B cell (primary cell): Measurements from ENCODE around the gene ERBIN. TPM values are rescaled to one million over a fixed set of nuclear protein-coding genes. Genes with fewer than 3 reads are reported as not detected.

Experiments used
- ATAC-seq: fragments of 200-7000 bp; cut with Tn5 transposase; one replicate; pipeline ENCODE4 v1.10.0; 2021; ENCODE audit warnings: low read depth, mild to moderate bottlenecking, moderate number of reproducible peaks, moderate library complexity
- CTCF ChIA-PET: fragments of 350-600 bp; sonication (Branson Sonifier 250); formaldehyde crosslinking; loops from one replicate; lab custom pipeline; 2021; ENCODE audit warnings: antibody characterized with exemption, inconsistent platforms; lab: Charles Lee
- POLR2A ChIA-PET: fragments of 350-600 bp; sonication (Branson Sonifier 250); formaldehyde crosslinking; loops from one replicate; lab custom pipeline; 2021; ENCODE audit warnings: antibody characterized with exemption; lab: Charles Lee
- DNase-seq: peaks from one replicate; pipeline ENCODE4 v3.0.0; 2013
- H2AFZ ChIP-seq: 2 replicates; pipeline ENCODE4 v1.6.1; 2012; ENCODE audit warnings: mild to moderate bottlenecking, low read depth, low read length; ENCODE audit not compliant: insufficient read depth, poor library complexity, severe bottlenecking
- H3K27ac ChIP-seq, 2 donors: 1 replicate in 1 of 2; 2 replicates in 1 of 2; pipeline ENCODE4 v1.5.1; 2012 to 2013; ENCODE audit warnings: low read length in 2 of 2, mild to moderate bottlenecking in 2 of 2, moderate library complexity in 1 of 2
- H3K27me3 ChIP-seq, 4 experiments: fragments of 200-600 bp in 1 of 4; sonication (generic) in 1 of 4; replicated peaks in 1 of 4; 1 replicate in 2 of 4; 2 replicates in 2 of 4; pipeline versions ENCODE4 v1.6.1 to v1.7.0; 2013 to 2016; ENCODE audit warnings: low read length in 3 of 4, mild to moderate bottlenecking in 2 of 4, mixed read lengths in 1 of 4, moderate library complexity in 1 of 4; ENCODE audit not compliant: insufficient read depth in 4 of 4, control insufficient read depth in 3 of 4; ENCODE audit errors: control extremely low read depth in 1 of 4
- H3K36me3 ChIP-seq, 2 experiments: replicated peaks in 1 of 2; 1 replicate in 1 of 2; 2 replicates in 1 of 2; pipeline versions ENCODE4 v1.6.1 to v1.7.1; 2013; ENCODE audit warnings: low read length in 1 of 2; ENCODE audit not compliant: insufficient read depth in 2 of 2, control insufficient read depth in 1 of 2; ENCODE audit errors: control extremely low read depth in 1 of 2, extremely low read depth in 1 of 2
- H3K4me1 ChIP-seq, 2 donors: fragments of 200-600 bp in 1 of 2; sonication (generic) in 1 of 2; 1 replicate in 1 of 2; 2 replicates in 1 of 2; pipeline versions ENCODE4 v1.5.1 to v1.6.1; 2013 to 2017; ENCODE audit warnings: low read length in 2 of 2; ENCODE audit not compliant: control insufficient read depth in 2 of 2, insufficient read depth in 2 of 2
- H3K4me2 ChIP-seq: replicated peaks from 2 replicates; pipeline ENCODE3; 2012; ENCODE audit warnings: mild to moderate bottlenecking, low read depth, low read length; ENCODE audit not compliant: poor library complexity, severe bottlenecking
- H3K4me3 ChIP-seq, 5 experiments: fragments of 200-600 bp in 1 of 5; sonication (generic) in 1 of 5; 1 replicate in 3 of 5; 2 replicates in 2 of 5; pipeline versions ENCODE4 v1.5.1 to v1.7.0; 2011 to 2016; ENCODE audit warnings: low read length in 4 of 5, mild to moderate bottlenecking in 4 of 5, low read depth in 2 of 5, control low read depth in 1 of 5, moderate library complexity in 1 of 5; ENCODE audit not compliant: insufficient read depth in 1 of 5; ENCODE audit errors: control extremely low read depth in 1 of 5, extremely low read depth in 1 of 5
- H3K79me2 ChIP-seq: fragments of 200-600 bp; sonication (generic); one replicate; pipeline ENCODE4 v1.6.0; 2016; ENCODE audit warnings: low read length; ENCODE audit not compliant: control insufficient read depth, insufficient read depth
- H3K9ac ChIP-seq: fragments of 200-600 bp; sonication (generic); 2 replicates; pipeline ENCODE4 v1.6.1; 2017; ENCODE audit warnings: mild to moderate bottlenecking, low read length, moderate library complexity
- H3K9me3 ChIP-seq, 3 donors: one replicate each; pipeline versions ENCODE4 v1.6.1 to v1.7.1; 2013; ENCODE audit warnings: low read length in 2 of 3; ENCODE audit not compliant: control insufficient read depth in 2 of 3, insufficient read depth in 1 of 3; ENCODE audit errors: control extremely low read depth in 1 of 3
- H4K20me1 ChIP-seq: 2 replicates; pipeline ENCODE4 v1.6.0; 2012; ENCODE audit warnings: mild to moderate bottlenecking, low read length; ENCODE audit not compliant: insufficient read depth, control insufficient read depth, poor library complexity, severe bottlenecking
- H3K27ac Mint-ChIP-seq: one replicate; pipeline ENCODE4 v1.8.0; 2021; ENCODE audit warnings: mixed read lengths
- H3K27me3 Mint-ChIP-seq: one replicate; pipeline ENCODE4 v1.8.0; 2021; ENCODE audit warnings: mixed read lengths
- H3K4me1 Mint-ChIP-seq: one replicate; pipeline ENCODE4 v1.8.0; 2021; ENCODE audit warnings: mixed read lengths
- H3K4me3 Mint-ChIP-seq: one replicate; pipeline ENCODE4 v1.8.0; 2021; ENCODE audit warnings: mixed read lengths
- H3K9me3 Mint-ChIP-seq: one replicate; pipeline ENCODE4 v1.8.0; 2022; ENCODE audit warnings: mixed read lengths; ENCODE audit not compliant: insufficient read depth
- EZH2 ChIP-seq: IDR thresholded peaks from 2 replicates; pipeline ENCODE4 v1.6.1; 2012; ENCODE audit warnings: borderline replicate concordance, low read depth, mild to moderate bottlenecking, moderate library complexity, low read length; ENCODE audit not compliant: insufficient read depth, poor library complexity, severe bottlenecking
- WGBS: methylation state at CpG from one replicate; pipeline ENCODE4 v1.1.5; 2013; ENCODE audit warnings: missing lambda C conversion rate; ENCODE audit not compliant: insufficient coverage; 5-methylcytosine and 5-hydroxymethylcytosine counted together
- intact Hi-C: fragments of 100-400 bp; cut with micrococcal nuclease; formaldehyde crosslinking; loops from one replicate; pipeline ENCODE4 v1.10.0; 2022
- polyA plus RNA-seq: library from polyadenylated mRNA; depleted of rRNA; stranded (reverse); fragments of >200 nt; gene quantifications from 2 replicates; pipeline ENCODE4 v1.2.3, GENCODE V29; 2012
- total RNA-seq, 2 donors: library from RNA; stranded (reverse); fragments of 120-200 nt in 1 of 2; gene quantifications; 1 replicate in 1 of 2; 2 replicates in 1 of 2; pipeline versions ENCODE4 v1.2.3 to v1.2.4, GENCODE V29; 2013 to 2022
- TF ChIP-seq, protein P1 (sequence below): fragments of 200-600 bp; IDR thresholded peaks from one replicate; pipeline ENCODE4 v1.8.0; 2022; ENCODE audit warnings: antibody characterized with exemption, mild to moderate bottlenecking

Gene ERBIN
- total and polyA plus RNA-seq, 2 donors (not counting 1 experiment from before 2014, with no cell fraction given) = 27.7 to 106 TPM

DNA sequence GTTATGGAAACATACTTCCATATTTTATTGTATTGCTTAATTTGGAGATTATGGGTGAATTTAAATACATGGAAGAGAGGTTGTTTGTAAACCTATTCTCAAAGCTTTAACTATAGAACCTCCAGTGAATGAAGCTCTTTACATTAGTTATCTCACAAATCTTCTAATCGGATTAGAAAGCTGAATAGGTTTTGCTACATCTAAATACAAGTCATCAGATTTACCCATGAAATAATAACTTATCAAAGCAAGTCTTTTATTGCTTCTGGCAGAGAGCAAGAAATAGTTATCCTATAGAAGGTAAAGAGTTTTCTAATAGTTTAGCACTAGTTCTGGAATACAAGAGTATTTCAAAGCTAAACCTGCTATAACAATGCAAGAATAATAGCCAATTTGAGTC, 113.3 kb downstream of the ERBIN start:
- ChIA-PET POLR2A (no interaction called here), CTCF (no interaction called here)
- peaks cover 7% of the 10 kb centered on the region for H3K4me1 Mint-ChIP-seq
- Histone ChIP-seq H2AFZ (no peak overlapping the region), H4K20me1 (peaks cover 6% of the 10 kb centered on the region), H3K9ac (no peak overlapping the region), H3K36me3 (peaks cover 29 to 62% of the 10 kb centered on the region in 2 experiments), H3K27me3 (no peaks in the 10 kb centered on the region), H3K4me3 (no peak overlapping the region), H3K79me2 (no peaks in the 10 kb centered on the region), H3K4me2 (no peak overlapping the region), H3K9me3 (no peaks in the 10 kb centered on the region), H3K27ac (no peak overlapping the region), H3K4me1 (peaks cover 0 to 3% of the 10 kb centered on the region in 2 donors)
- no peaks in the 10 kb centered on the region for H3K9me3 Mint-ChIP-seq
- H3K27me3 Mint-ChIP-seq = no peaks in the 10 kb centered on the region
- ATAC-seq = no peak
- TF ChIP-seq, protein P1, sequence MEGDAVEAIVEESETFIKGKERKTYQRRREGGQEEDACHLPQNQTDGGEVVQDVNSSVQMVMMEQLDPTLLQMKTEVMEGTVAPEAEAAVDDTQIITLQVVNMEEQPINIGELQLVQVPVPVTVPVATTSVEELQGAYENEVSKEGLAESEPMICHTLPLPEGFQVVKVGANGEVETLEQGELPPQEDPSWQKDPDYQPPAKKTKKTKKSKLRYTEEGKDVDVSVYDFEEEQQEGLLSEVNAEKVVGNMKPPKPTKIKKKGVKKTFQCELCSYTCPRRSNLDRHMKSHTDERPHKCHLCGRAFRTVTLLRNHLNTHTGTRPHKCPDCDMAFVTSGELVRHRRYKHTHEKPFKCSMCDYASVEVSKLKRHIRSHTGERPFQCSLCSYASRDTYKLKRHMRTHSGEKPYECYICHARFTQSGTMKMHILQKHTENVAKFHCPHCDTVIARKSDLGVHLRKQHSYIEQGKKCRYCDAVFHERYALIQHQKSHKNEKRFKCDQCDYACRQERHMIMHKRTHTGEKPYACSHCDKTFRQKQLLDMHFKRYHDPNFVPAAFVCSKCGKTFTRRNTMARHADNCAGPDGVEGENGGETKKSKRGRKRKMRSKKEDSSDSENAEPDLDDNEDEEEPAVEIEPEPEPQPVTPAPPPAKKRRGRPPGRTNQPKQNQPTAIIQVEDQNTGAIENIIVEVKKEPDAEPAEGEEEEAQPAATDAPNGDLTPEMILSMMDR = no peak
- TF ChIP-seq EZH2 = no peak
- H3K27ac Mint-ChIP-seq = no peak overlapping the region
- DNase-seq = no peak
- intact Hi-C loops = no loop called here
- H3K4me3 Mint-ChIP-seq = no peak overlapping the region
- no CpG with 5 or more reads among the region's 1 CpG for WGBS

DNA sequence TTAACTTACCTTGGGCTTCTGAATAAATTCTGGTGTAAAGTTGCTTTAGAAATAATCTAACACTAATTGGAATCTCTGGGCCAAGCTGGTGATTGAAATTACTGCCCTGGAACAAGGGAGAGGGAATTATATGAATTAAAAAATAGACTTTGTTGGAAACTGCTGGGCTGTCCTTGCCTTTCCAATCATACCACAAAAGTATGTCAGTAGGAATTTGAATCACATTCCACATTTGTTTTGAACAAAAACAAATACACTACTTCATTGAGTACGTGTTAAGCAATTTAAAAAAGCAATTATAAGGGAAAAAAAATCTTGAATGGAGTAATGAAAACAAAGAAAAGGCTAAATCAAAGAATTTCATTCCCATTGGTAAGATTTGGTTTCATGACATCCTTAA, 115.3 kb downstream of the ERBIN start:
- no peak overlapping the region for H3K4me3 ChIP-seq
- ATAC-seq = no peak
- H3K27ac ChIP-seq = no peak overlapping the region
- H3K9ac ChIP-seq = no peak overlapping the region
- no peak overlapping the region for H3K4me3 Mint-ChIP-seq
- no peak for TF ChIP-seq EZH2
- TF ChIP-seq, protein P1 = no peak
- no peaks in the 10 kb centered on the region for H3K27me3 Mint-ChIP-seq
- H3K4me1 ChIP-seq = peaks cover 0 to 3% of the 10 kb centered on the region in 2 donors
- intact Hi-C loops = no loop called here
- H3K4me2 ChIP-seq = no peak overlapping the region
- DNase-seq = no peak
- H3K36me3 ChIP-seq = peaks cover 25 to 59% of the 10 kb centered on the region in 2 experiments
- no peak overlapping the region for H2AFZ ChIP-seq
- CTCF ChIA-PET = no interaction called here
- POLR2A ChIA-PET = no interaction called here
- no peaks in the 10 kb centered on the region for H3K9me3 Mint-ChIP-seq
- no peaks in the 10 kb centered on the region for H3K79me2 ChIP-seq
- no peaks in the 10 kb centered on the region for H3K27me3 ChIP-seq
- no peak overlapping the region for H3K27ac Mint-ChIP-seq
- H3K9me3 ChIP-seq = no peaks in the 10 kb centered on the region
- no peaks in the 10 kb centered on the region for H4K20me1 ChIP-seq
- peaks cover 7% of the 10 kb centered on the region for H3K4me1 Mint-ChIP-seq
- WGBS = no CpG with 5 or more reads among the region's 1 CpG
